Astrocyte of the cerebellum (primary cell): ENCODE results near the gene CAMKK2.
"Not testable (repeated sequence)": the region's sequence is repeated elsewhere in the genome, so short reads cannot be mapped to it uniquely, and the experiment has no call there.

Experiments
- DNase-seq: peaks from one replicate; pipeline ENCODE4 v3.0.0-alpha.2; 2011; ENCODE audit warnings: low read depth
- H3K4me3 ChIP-seq: 2 replicates; pipeline ENCODE4 v1.5.1; 2011; ENCODE audit warnings: mild to moderate bottlenecking, low read depth, low read length, moderate library complexity
- in situ Hi-C: cut with HindIII; loops from 2 replicates; pipeline ENCODE4 v1.10.0; 2017; ENCODE audit warnings: low sequenced_read_pairs
- TF ChIP-seq, protein P1 (sequence below): IDR thresholded peaks from 2 replicates; pipeline ENCODE4 v1.5.1; 2012; ENCODE audit warnings: low read length, low read depth, moderate library complexity, mild to moderate bottlenecking; ENCODE audit errors: missing control alignments

Gene CAMKK2

DNA sequence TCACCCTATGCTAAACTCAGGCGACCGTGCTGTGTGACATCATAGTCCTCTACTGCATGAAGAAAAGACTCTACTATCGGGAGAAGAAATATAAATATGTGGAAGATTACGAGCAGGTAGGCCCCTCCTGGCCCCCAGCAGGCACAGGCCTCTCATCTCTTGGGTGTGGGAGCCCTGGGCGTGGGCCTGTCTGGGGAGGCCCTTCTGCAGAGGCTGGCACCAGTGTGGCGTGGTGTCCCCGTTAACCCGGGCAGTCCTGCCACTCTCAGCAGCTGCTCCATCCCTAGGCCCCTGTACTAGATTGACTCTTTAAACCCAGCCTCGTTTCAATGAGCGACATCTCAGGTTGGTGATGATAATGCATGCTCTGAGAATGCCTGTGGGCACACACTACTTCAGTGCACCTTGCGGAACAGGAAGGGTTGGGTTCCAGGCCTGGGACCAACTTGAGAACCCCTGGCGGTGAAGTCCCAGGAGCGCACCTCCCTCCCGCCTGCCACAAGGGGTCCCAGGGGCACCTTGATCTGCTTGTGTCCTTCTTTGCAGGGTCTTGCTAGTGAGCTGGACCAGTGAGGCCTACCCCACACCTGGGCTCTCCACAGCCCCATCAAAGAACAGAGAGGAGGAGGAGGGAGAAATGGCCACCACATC, 63.4 kb downstream of the CAMKK2 start:
- in situ Hi-C loops: no loop called here
- TF ChIP-seq, protein P1, sequence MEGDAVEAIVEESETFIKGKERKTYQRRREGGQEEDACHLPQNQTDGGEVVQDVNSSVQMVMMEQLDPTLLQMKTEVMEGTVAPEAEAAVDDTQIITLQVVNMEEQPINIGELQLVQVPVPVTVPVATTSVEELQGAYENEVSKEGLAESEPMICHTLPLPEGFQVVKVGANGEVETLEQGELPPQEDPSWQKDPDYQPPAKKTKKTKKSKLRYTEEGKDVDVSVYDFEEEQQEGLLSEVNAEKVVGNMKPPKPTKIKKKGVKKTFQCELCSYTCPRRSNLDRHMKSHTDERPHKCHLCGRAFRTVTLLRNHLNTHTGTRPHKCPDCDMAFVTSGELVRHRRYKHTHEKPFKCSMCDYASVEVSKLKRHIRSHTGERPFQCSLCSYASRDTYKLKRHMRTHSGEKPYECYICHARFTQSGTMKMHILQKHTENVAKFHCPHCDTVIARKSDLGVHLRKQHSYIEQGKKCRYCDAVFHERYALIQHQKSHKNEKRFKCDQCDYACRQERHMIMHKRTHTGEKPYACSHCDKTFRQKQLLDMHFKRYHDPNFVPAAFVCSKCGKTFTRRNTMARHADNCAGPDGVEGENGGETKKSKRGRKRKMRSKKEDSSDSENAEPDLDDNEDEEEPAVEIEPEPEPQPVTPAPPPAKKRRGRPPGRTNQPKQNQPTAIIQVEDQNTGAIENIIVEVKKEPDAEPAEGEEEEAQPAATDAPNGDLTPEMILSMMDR: no peak
- no peak overlapping the region for H3K4me3 ChIP-seq
- no peak for DNase-seq

DNA sequence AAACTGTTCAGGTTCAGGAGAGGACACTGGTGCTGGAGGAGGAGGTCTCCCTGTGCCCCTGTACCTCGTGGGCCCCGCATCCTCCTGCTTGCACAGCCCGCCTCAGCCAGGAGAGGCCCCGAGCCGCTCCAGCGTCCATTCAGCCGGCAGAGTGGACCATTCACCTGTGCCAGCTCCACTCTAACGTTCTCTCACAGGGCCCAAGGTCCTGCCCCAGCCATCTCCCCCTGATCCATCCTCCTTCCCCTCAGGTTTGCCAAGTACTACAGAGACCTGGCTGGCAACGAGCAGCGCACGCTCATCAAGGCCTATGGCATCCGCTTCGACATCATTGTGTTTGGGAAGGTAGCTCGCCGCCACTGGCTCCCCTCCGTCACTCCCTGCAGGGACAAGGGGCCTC, 64.3 kb downstream of the CAMKK2 start:
- DNase-seq: no peak
- H3K4me3 ChIP-seq: no peak overlapping the region
- TF ChIP-seq, protein P1: no peak
- in situ Hi-C loops: no loop called here

GRCh38 chr12:121230538-121230907, 66.0 kb downstream of the CAMKK2 start:
- in situ Hi-C loops: no loop called here
- no peak for DNase-seq
- no peak overlapping the region for H3K4me3 ChIP-seq
- TF ChIP-seq, protein P1: no peak

- H3K4me3 ChIP-seq, in situ Hi-C loops: not testable (repeated sequence)
- TF ChIP-seq, protein P1: peak; percentile 90
- DNase-seq: peak; percentile 52
Observed at GRCh38 chr12:121229826-121230537, 66.5 kb downstream of the CAMKK2 start.

DNA sequence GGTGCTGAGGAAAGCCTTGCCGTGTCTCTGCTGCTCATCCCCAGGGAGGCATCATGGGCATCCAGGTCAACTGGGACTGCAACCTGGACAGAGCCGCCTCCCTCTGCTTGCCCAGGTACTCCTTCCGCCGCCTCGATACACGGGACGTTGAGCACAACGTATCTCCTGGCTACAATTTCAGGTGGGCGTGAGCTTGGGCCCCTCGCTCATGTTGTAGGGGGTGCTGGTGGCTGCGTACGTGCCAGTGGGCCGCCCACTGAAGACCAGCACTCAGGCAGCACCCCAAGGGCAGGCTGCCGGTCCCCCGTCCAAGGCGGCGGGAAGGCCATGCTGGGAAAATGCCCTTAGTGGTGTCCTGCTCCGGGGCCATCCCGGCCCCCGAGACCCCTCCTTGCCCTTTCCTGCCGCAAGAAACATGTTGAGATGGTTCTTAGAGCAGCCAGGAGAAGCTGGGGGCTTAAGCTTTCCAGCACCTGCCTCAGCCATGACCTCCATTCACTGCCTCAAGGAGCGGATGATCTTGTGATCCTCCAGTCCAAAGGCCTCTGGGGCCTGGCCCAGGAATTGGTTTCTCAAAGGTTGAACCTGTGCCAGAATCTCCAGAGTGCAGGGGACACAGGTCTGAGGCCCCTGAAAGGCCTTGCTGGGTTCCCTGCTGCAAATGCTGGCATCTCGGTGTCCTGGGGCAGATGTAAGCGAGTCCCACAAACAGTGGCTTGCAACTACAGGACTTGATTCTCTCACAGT, 67.4 kb downstream of the CAMKK2 start:
- TF ChIP-seq, protein P1: no peak
- no peak overlapping the region for H3K4me3 ChIP-seq
- in situ Hi-C loops: no loop called here
- no peak for DNase-seq

DNA sequence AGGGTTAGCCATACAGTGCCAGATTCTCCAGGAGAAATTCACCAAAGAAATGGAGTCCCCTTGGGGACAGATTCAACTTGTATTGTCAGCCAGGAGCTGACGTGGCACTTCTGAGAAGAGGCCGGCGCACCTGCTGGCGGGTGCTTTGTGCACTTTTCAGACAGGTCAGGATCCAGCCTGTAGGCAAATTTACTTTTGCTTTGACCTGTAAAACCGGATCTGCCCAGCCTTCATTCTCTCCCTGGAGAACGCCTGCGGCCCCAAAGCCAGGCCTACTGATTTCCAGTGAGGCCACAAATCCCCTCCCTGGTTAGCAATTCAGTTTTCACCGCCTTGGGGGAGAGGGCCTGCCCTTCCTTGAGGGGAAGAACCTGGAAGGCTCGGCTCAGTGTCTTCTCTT, 69.2 kb downstream of the CAMKK2 start:
- TF ChIP-seq, protein P1: no peak
- no peak for DNase-seq
- H3K4me3 ChIP-seq: no peak overlapping the region
- in situ Hi-C loops: no loop called here

DNA sequence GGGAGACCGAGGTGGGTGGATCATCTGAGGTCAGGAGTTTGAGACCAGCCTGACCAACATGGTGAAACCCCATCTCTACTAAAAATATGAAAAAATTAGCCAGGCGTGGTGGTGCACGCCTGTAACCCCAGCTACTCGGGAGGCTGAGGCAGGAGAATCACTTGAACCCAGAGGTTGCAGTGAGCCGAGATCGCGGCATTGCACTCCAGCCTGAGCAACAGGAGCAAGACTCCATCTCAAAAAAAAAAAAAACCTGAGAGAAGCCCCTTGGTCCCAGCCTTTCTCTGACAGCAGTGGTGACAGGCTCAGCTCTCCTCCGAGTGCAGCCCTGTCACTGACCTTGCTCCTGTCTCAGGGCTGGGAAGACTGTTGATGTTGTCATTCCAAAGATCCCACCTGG, 69.6 kb downstream of the CAMKK2 start:
- H3K4me3 ChIP-seq, DNase-seq, in situ Hi-C loops: not testable (repeated sequence)
